D341Med (cell line): ENCODE results near the gene HAUS8.

Source experiments
- DNase-seq: peaks from one replicate; pipeline ENCODE4 v3.0.0; 2012; ENCODE audit warnings: low spot score

The HAUS8 gene

GRCh38 chr19:17075864-17076542, 751 bp upstream of the HAUS8 start:
- DNase-seq = no peak

DNA sequence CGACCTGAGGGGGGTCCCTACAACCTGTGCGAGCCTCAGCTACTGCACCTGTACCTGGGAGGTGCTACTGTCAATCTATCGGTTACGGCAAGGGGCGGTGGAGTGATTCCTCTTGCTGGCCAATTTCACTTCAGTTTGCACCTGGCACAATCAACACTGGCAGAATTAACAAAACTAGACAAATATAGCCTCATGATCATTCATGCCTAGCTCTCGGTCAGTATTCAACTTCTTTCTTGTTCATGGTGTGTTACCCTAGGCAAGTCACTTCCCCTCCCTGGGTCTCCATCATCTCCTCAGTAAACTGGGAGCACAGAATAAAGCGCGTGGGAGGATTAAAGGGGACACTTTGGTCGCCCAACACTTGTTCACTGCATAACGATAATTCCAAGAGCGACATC, 618 bp downstream of the HAUS8 start:
- no peak for DNase-seq

DNA sequence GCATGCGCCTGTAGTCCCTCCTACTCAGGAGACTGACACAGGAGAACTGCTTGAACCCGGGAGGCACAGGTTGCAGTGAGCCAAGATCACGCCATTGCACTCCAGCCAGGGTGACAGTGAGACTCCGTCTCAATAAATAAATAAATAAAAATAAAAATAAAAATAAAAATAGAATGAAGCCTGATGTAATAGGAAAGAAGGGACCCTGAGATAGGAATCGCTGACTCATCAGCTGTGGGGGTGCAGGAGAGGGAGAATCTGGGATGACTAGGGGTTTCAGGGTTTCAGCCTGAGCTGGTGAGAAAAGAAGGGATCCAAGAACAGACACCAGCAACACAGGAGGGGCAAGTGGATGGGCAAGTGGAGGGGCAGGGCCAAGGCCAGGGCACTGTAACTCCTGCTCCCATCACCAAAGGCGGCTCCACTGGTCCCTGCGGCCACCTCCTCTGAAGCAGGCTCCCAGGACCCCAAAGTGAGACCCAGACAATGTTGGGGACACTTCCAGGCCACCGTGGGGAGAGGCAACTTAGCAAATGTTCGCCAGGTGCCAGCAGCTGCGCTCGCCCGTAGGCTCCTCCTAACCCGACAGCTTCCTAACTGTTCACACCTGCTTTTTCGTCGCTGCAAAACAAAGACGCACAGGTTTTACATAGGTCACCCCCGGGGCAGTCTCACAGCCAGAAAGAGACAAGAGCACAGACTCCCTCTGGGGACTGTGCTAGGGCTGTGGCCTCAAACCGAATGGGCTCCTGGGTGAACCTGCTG, 1.2 kb downstream of the HAUS8 start:
- no peak for DNase-seq

DNA sequence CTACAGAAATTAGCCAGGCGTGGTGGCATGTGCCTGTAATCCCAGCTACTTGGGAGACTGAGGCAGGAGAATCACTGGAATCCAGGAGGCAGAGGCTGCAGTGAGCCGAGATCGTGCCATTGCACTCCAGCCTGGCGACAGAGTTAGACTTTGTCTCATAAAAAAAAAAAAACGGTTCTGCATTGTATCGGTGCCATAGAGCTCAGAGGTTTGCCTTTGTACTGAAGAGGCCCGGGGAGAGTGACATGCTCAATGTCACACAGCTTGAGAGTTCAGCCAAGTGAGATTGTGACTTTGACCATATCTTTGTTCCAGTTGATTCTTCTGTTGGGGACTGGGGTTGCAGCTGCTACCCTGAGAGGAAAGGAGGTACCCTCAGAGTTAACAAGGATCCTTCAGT, 4.3 kb downstream of the HAUS8 start:
- no peak for DNase-seq

GRCh38 chr19:17070421-17070820, 4.8 kb downstream of the HAUS8 start:
- no peak for DNase-seq

DNA sequence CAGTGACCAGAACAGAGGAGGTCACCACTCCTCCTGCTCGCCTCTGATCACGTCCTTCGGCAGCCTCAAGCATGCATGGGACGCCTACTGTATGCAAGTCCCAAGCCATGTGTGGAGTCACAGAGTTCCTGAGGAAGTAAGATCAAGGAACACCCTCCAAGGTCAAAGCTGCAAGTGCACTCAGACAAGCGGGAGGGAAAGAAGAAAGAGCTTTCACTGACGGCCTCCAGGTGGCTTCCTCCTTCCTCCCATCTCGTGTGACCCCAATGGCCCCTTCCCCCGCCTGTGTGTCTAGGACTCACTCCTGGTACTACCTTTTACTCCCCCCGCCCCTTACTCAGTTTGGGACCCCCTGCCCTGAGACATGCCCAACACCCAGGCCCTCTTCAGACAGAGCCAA, 6.1 kb downstream of the HAUS8 start:
- no peak for DNase-seq

DNA sequence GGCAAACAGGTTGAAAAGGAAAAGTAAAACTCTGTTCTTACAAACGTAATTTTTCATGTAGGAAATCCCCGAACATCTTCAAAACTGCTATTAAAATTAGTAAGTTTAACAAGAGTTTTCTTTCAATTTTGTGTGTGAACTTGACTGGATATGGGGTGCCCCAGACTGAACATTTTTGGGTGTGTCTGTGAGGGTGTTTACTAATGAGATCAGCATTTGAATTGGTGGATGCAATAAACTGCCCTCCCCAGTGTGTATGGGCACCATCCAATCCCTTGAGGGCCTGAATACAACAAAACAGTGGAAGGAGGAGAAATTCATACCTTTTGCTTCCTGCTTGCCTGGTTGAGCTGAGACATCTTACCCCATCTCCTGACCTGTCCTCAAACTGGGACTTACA, 11.8 kb downstream of the HAUS8 start:
- DNase-seq = no peak

GRCh38 chr19:17061691-17062090, 13.6 kb downstream of the HAUS8 start:
- DNase-seq = no peak

GRCh38 chr19:17061205-17061604, 14.0 kb downstream of the HAUS8 start:
- DNase-seq = no peak

- no peak for DNase-seq
These were observed 14.4 kb downstream of the HAUS8 start for GRCh38 chr19:17060802-17061201.

DNA sequence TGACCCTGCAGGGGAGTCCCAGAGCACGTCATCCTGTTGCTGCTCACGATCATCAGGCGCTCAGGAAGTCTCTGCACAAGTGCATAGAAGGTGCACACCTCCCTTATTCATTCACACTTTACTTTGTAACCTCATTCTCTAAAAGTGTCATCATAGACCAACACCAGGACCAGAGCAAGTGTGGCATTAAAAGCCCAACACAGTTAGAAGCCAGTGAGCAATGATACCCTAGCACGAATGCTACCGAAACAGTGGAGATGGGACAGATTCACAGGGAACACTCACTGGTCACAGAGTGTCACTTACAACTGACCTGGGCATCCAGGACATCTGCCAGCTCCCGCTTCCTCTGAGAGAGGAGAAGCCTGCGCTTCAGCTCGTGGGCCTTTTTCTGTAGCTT, 17.0 kb downstream of the HAUS8 start:
- no peak for DNase-seq

DNA sequence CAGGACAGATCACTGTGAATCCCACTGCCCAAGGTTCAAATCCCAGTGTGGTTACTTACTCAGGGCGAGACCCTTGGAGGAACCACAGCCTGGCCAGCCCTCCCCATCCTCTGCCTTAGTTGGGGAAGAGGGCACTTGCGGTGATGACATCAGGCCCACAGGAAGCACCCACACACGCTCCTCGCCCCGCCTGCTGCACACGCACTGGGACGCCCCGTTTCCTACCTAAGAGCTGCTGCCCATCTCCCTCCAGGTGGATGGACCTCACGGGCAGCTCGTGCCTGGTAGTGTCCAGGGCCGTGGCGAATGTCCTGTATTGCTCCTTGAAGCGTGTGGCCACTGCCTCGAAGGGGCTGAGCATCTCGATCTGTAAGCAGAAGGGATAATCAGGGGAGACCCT, 19.6 kb downstream of the HAUS8 start:
- DNase-seq = no peak

- no peak for DNase-seq
These were observed 20.5 kb downstream of the HAUS8 start for GRCh38 chr19:17054746-17055145.

DNA sequence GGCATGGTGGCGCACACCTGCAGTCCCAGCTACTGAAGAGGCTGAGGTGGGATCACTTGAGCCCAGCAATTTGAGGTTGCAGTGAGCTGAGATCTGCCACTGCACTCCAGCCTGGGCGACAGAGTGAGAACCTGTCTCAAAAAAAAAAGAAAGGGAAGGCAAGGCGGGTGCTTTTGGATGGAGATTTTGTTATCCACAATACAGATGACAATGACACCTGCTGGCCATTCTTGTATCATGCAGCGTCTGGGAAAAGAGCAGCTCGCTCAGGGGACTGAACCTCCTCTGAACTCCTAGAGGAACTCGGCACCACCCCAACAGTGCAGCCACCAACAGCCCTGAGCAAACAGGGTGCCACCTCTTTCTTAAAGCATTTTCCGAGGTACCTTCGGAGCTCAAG, 22.8 kb downstream of the HAUS8 start:
- peak; percentile 74 for DNase-seq

DNA sequence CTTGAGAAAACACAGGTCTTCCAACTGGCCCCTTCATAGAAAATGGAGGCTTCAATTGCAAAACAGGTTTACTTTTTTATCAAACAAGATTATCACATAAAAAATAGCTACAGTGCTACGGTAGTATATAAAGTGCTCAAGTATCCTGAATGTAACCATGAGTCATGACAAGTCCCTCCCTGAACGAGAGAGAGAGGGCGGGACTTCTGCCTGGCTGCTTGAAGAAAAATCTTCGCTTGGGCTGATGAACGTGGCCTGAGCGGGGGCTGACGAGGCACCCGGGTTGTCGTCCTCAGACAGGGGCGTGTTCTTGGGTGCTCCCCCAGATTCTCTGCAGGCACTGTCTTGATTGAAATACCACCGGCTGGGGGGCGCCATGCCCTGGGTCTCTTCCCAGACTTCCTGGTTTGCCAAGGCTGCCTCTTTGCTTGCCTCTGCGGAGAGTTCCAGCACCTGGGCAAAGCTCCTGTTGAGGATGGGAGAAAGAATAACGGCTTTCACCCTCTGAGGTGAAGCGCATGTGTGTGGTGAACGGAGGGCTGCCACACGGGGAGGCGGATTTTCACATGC, 25.5 kb downstream of the HAUS8 start:
- no peak for DNase-seq

- DNase-seq = no peak
These were observed 26.3 kb downstream of the HAUS8 start for GRCh38 chr19:17048885-17049453.

- no peak for DNase-seq
These were observed 29.2 kb downstream of the HAUS8 start for GRCh38 chr19:17045907-17046502.

DNA sequence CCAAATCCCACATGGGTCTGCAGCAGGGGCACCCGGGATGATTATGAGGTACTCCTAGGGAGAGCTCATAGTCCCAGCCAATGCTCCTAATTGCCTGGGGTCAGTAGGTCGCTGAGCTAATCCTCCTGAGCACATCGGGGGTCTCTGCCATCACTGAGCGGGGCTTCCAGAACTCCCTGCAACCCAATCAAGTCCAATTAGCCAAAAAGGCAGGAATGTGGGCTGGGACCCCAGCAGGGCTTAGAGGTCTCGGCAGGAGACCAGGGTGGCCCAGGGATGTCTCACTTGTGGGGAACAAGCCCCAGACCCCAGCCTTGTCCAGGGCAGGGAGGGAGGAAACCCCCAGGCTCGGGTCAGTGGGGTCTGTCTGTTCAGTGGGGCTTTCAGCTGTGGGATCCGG, 31.5 kb downstream of the HAUS8 start:
- no peak for DNase-seq

DNA sequence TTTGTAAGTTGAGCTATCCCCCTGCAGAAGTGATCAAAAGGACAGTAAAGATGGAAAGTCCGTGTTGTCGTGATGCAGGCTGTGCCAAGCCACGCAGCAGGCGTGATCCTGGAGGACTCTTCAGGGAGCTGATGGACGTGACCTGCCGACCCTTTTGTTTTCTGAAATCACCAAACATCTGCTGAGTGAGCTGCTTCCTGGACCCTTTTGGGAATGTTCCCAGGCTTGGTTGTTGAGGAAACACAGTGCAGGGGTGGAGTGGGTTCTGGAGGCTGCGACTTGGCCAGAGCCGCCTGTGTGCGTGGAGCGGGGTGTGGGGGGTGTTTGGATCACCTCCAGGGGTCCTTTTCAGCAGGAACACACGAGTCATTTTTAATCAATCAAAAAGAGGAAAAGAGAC, 33.3 kb downstream of the HAUS8 start:
- no peak for DNase-seq

GRCh38 chr19:17037966-17038500, 37.2 kb downstream of the HAUS8 start:
- DNase-seq = no peak

- no peak for DNase-seq
These were observed 38.1 kb downstream of the HAUS8 start for GRCh38 chr19:17037184-17037583.

- no peak for DNase-seq
These were observed 38.6 kb downstream of the HAUS8 start for GRCh38 chr19:17036640-17037039.
